HepG2 (cell line): ENCODE data around the gene PBOV1. TPM values are rescaled to one million over a fixed set of nuclear protein-coding genes. Genes with fewer than 3 reads are reported as not detected.

Experiments used
- ATAC-seq: fragments of 200-7000 bp; cut with Tn5 transposase; 3 replicates; pipeline ENCODE4 v1.9.1; 2020; ENCODE audit warnings: mild to moderate bottlenecking, moderate library complexity
- BruUV-seq: library from RNA; stranded (reverse); fragments of 400-500 nt; replicated peaks from 2 replicates; lab custom pipeline; 2021; lab: Mats Ljungman, UMichigan
- CTCF ChIA-PET: fragments of 300-600 bp; formaldehyde crosslinking; extraction: SDS; loops from one replicate; lab custom pipeline; 2021; ENCODE audit warnings: low total read pairs, inconsistent platforms, low intra/inter-chr PET ratio; lab: Yijun Ruan, JAX
- POLR2A ChIA-PET: fragments of 350-600 bp; sonication (Branson Sonifier 250); formaldehyde crosslinking; loops from one replicate; lab custom pipeline; 2020; ENCODE audit warnings: antibody characterized with exemption, inconsistent platforms; lab: Yijun Ruan, JAX
- DNase-seq: peaks from one replicate; pipeline ENCODE4 v3.0.0-alpha.2; 2015; ENCODE audit warnings: low spot score
- FAIRE-seq: peaks from 3 replicates; lab custom pipeline; 2011; peaks lifted over from hg19 to GRCh38; lab: Jason Lieb, UNC
- H2AFZ ChIP-seq: one replicate; pipeline ENCODE4 v1.6.1; 2011; ENCODE audit warnings: low read length, inconsistent platforms
- H3K27ac ChIP-seq: fragments of 300-600 bp; 3 replicates; pipeline ENCODE4 v1.8.0; 2011; ENCODE audit warnings: mixed run types, mild to moderate bottlenecking, mixed read lengths, low read length, inconsistent platforms; ENCODE audit not compliant: insufficient read depth; ENCODE audit errors: extremely low read length
- H3K27me3 ChIP-seq, 2 experiments: fragments of 200-600 bp in 1 of 2; 2 replicates in 1 of 2; 3 replicates in 1 of 2; pipeline versions ENCODE4 v1.6.0 to v1.8.0; 2011; ENCODE audit warnings: low read length in 2 of 2, mild to moderate bottlenecking in 2 of 2, moderate library complexity in 2 of 2, inconsistent platforms in 1 of 2; ENCODE audit not compliant: insufficient read depth in 2 of 2, control insufficient read depth in 1 of 2
- H3K36me3 ChIP-seq, 2 experiments: fragments of 200-600 bp in 1 of 2; replicated peaks in 1 of 2; 2 replicates in 1 of 2; 3 replicates in 1 of 2; pipeline versions ENCODE4 v1.5.1 to v1.8.0; 2011; ENCODE audit warnings: low read length in 2 of 2, inconsistent platforms in 1 of 2; ENCODE audit not compliant: insufficient read depth in 2 of 2, control insufficient read depth in 1 of 2
- H3K4me1 ChIP-seq: 2 replicates; pipeline ENCODE4 v1.5.1; 2012; ENCODE audit warnings: low read length, inconsistent platforms; ENCODE audit not compliant: insufficient read depth
- H3K4me2 ChIP-seq: 2 replicates; pipeline ENCODE4 v1.6.0; 2011; ENCODE audit warnings: low read depth, low read length, inconsistent platforms
- H3K4me3 ChIP-seq, 3 experiments: fragments of 200-600 bp in 1 of 3; sonication (generic), shearing (Covaris generic) in 1 of 3; replicated peaks in 1 of 3; 2 replicates each; pipeline ENCODE4 v1.5.1; 2011 to 2016; ENCODE audit warnings: low read length in 3 of 3, inconsistent platforms in 2 of 3, low read depth in 2 of 3, mild to moderate bottlenecking in 2 of 3, control low read depth in 1 of 3, mixed read lengths in 1 of 3; ENCODE audit not compliant: insufficient read depth in 1 of 3
- H3K79me2 ChIP-seq: one replicate; pipeline ENCODE4 v1.6.1; 2011; ENCODE audit warnings: low read length, inconsistent platforms; ENCODE audit not compliant: insufficient read depth
- H3K9ac ChIP-seq: 2 replicates; pipeline ENCODE4 v1.6.0; 2011; ENCODE audit warnings: mild to moderate bottlenecking, low read depth, low read length, inconsistent platforms; ENCODE audit not compliant: insufficient read depth
- H3K9me3 ChIP-seq: 2 replicates; pipeline ENCODE4 v1.5.1; 2012; ENCODE audit warnings: mild to moderate bottlenecking, low read length
- H4K20me1 ChIP-seq: 2 replicates; pipeline ENCODE4 v1.6.0; 2011; ENCODE audit warnings: inconsistent platforms, mild to moderate bottlenecking, low read length, moderate library complexity; ENCODE audit not compliant: insufficient read depth
- CREB1 ChIP-seq, 2 experiments: fragments of 450-650 bp in 1 of 2; IDR thresholded peaks; 2 replicates each; pipeline ENCODE4 v1.6.1; 2016 to 2017; ENCODE audit warnings: control low read depth in 1 of 2, mild to moderate bottlenecking in 1 of 2, missing compliant biosample characterization in 1 of 2, missing genetic modification characterization in 1 of 2
- ETS1 ChIP-seq: sonication (generic); formaldehyde crosslinking; IDR thresholded peaks from 2 replicates; pipeline ENCODE4 v1.4.0; 2020; ENCODE audit warnings: missing genetic modification reagents
- FOXC1 ChIP-seq: sonication (generic); formaldehyde crosslinking; IDR thresholded peaks from 2 replicates; pipeline ENCODE4 v1.8.0; 2022; ENCODE audit warnings: mild to moderate bottlenecking, missing genetic modification reagents, borderline replicate concordance
- FOXK2 ChIP-seq: fragments of 450-650 bp; IDR thresholded peaks from 2 replicates; pipeline ENCODE4 v1.6.1; 2016
- GTF2F1 ChIP-seq: fragments of 150-350 bp; IDR thresholded peaks from 2 replicates; pipeline ENCODE4 v1.6.1; 2014; ENCODE audit warnings: low read length
- MIER2 ChIP-seq: IDR thresholded peaks from 2 replicates; pipeline ENCODE4 v1.6.1; 2016; ENCODE audit warnings: missing biosample characterization, missing genetic modification reagents
- PRPF4 ChIP-seq: fragments of 200-400 bp; formaldehyde crosslinking; IDR thresholded peaks from 2 replicates; pipeline ENCODE4 v1.6.1; 2016; ENCODE audit warnings: low read length, low read depth; ENCODE audit not compliant: poor library complexity, severe bottlenecking
- TEAD3 ChIP-seq: optimal IDR thresholded peaks from 2 replicates; pipeline ENCODE3; 2016; ENCODE audit warnings: borderline replicate concordance
- TEF ChIP-seq: sonication (generic); formaldehyde crosslinking; IDR thresholded peaks from 2 replicates; pipeline ENCODE4 v1.5.0; 2020; ENCODE audit warnings: missing genetic modification reagents
- ZNF205 ChIP-seq: IDR thresholded peaks from 2 replicates; pipeline ENCODE4 v1.6.1; 2018; ENCODE audit warnings: missing biosample characterization, missing genetic modification reagents
- ZNF282 ChIP-seq: fragments of 450-650 bp; IDR thresholded peaks from 2 replicates; pipeline ENCODE4 v1.6.1; 2018; ENCODE audit not compliant: partially characterized antibody
- ZNF451 ChIP-seq: sonication (generic); formaldehyde crosslinking; IDR thresholded peaks from 2 replicates; pipeline ENCODE4 v1.5.0; 2020; ENCODE audit warnings: mild to moderate bottlenecking, missing genetic modification reagents
- WGBS: methylation state at CpG from one replicate; pipeline ENCODE4 v1.1.6; 2017; ENCODE audit warnings: low lambda C conversion rate; 5-methylcytosine and 5-hydroxymethylcytosine counted together
- in situ Hi-C: cut with HindIII; loops from 2 replicates; pipeline ENCODE4 v1.10.0; 2017; ENCODE audit warnings: low pct_unique_long_range_greater_than_20kb; ENCODE audit not compliant: extremely low pct_ligation_motif_present
- intact Hi-C: fragments of 100-400 bp; cut with micrococcal nuclease; formaldehyde crosslinking; loops from one replicate; pipeline ENCODE4 v1.10.0; 2022; ENCODE audit not compliant: unreplicated experiment
- polyA plus RNA-seq, 8 experiments: library from polyadenylated mRNA; depleted of rRNA in 3 of 8; stranded (reverse) in 7 of 8; unstranded in 1 of 8; fragments of >200 nt; fragmentation: Illumina TruSeq in 4 of 8; extraction: Trizol in 4 of 8; gene quantifications; 2 replicates each; pipeline versions ENCODE4 v1.2.1 to v1.2.3, GENCODE V29; 2011 to 2016; ENCODE audit warnings: low read depth in 4 of 8, missing spikeins in 1 of 8, mixed read lengths in 1 of 8; ENCODE audit not compliant: insufficient read depth in 1 of 8
- total RNA-seq, 5 experiments: library from RNA; depleted of rRNA; stranded (reverse); fragments of >200 nt; fragmentation: Illumina TruSeq; extraction: Trizol; gene quantifications; 2 replicates each; pipeline ENCODE4 v1.2.3, GENCODE V29; 2016; ENCODE audit warnings: low read depth in 1 of 5

The PBOV1 gene
- total and polyA plus RNA-seq, 2 of the 13 experiments (the other 11 are each of a cell fraction or from before 2014, with no cell fraction given), result not detected

- Histone ChIP-seq H3K4me1 (peaks cover 15% of the 10 kb centered on the region), H3K27me3 (no peaks in the 10 kb centered on the region)
- in situ Hi-C loops, result no loop called here
- no TSS peak for BruUV-seq
- CTCF ChIA-PET, result no interaction called here
- FAIRE-seq, result no peak
- intact Hi-C loops, result no loop called here
- TF ChIP-seq FOXK2 (no peak), PRPF4 (no peak), CREB1 (IDR thresholded peaks at IDR 0.05) (no peak), CREB1 (CRISPR knock-in tag; IDR thresholded peaks at IDR 0.05) (no peak), GTF2F1 (no peak), ZNF451 (CRISPR knock-in tag) (no peak), TEF (CRISPR knock-in tag) (no peak), ZNF282 (no peak), ETS1 (CRISPR knock-in tag) (no peak), ZNF205 (CRISPR knock-in tag) (no peak), TEAD3 (CRISPR knock-in tag) (no peak), MIER2 (CRISPR knock-in tag) (no peak), FOXC1 (CRISPR knock-in tag) (no peak)
- TF ChIP-seq, all 625 proteins: peak for 0
- ATAC-seq (no peak), DNase-seq (no peak)
- WGBS, result 75% methylated on average over 4 of the region's 4 CpGs
- Histone ChIP-seq H3K9ac (no peak overlapping the region), H3K4me3 (no peak overlapping the region), H3K27ac (no peak overlapping the region), H3K4me2 (no peak overlapping the region), H4K20me1 (no peaks in the 10 kb centered on the region), H2AFZ (no peak overlapping the region), H3K79me2 (no peaks in the 10 kb centered on the region), H3K9me3 (no peaks in the 10 kb centered on the region), H3K36me3 (no peaks in the 10 kb centered on the region)
- POLR2A ChIA-PET, result no interaction called here
Measured at GRCh38 chr6:138201836-138202235, 16.5 kb downstream of the PBOV1 start.
